HepG2 (cell line): Measurements from ENCODE around the gene NAPB. TPM values are rescaled to one million over a fixed set of nuclear protein-coding genes. Genes with fewer than 3 reads are reported as not detected.

Experiments used
- ATAC-seq: fragments of 200-7000 bp; cut with Tn5 transposase; 3 replicates; pipeline ENCODE4 v1.9.1; 2020; ENCODE audit warnings: mild to moderate bottlenecking, moderate library complexity
- Bru-seq: library from RNA; stranded (reverse); fragments of 400-500 nt; gene quantifications from one replicate; lab custom pipeline; 2021; lab: Mats Ljungman, UMichigan
- BruChase-seq, 2 experiments: library from RNA; stranded (reverse); fragments of 400-500 nt; gene quantifications; one replicate each; lab custom pipeline; 2021; lab: Mats Ljungman, UMichigan
- BruUV-seq: library from RNA; stranded (reverse); fragments of 400-500 nt; replicated peaks from 2 replicates; lab custom pipeline; 2021; lab: Mats Ljungman, UMichigan
- CTCF ChIA-PET: fragments of 300-600 bp; formaldehyde crosslinking; extraction: SDS; loops from one replicate; lab custom pipeline; 2021; ENCODE audit warnings: low total read pairs, inconsistent platforms, low intra/inter-chr PET ratio; lab: Yijun Ruan, JAX
- POLR2A ChIA-PET: fragments of 350-600 bp; sonication (Branson Sonifier 250); formaldehyde crosslinking; loops from one replicate; lab custom pipeline; 2020; ENCODE audit warnings: antibody characterized with exemption, inconsistent platforms; lab: Yijun Ruan, JAX
- DNase-seq: peaks from one replicate; pipeline ENCODE4 v3.0.0-alpha.2; 2015; ENCODE audit warnings: low spot score
- FAIRE-seq: peaks from 3 replicates; lab custom pipeline; 2011; peaks lifted over from hg19 to GRCh38; lab: Jason Lieb, UNC
- H2AFZ ChIP-seq: one replicate; pipeline ENCODE4 v1.6.1; 2011; ENCODE audit warnings: low read length, inconsistent platforms
- H3K27ac ChIP-seq: fragments of 300-600 bp; 3 replicates; pipeline ENCODE4 v1.8.0; 2011; ENCODE audit warnings: mixed run types, mild to moderate bottlenecking, mixed read lengths, low read length, inconsistent platforms; ENCODE audit not compliant: insufficient read depth; ENCODE audit errors: extremely low read length
- H3K27me3 ChIP-seq, 2 experiments: fragments of 200-600 bp in 1 of 2; 2 replicates in 1 of 2; 3 replicates in 1 of 2; pipeline versions ENCODE4 v1.6.0 to v1.8.0; 2011; ENCODE audit warnings: low read length in 2 of 2, mild to moderate bottlenecking in 2 of 2, moderate library complexity in 2 of 2, inconsistent platforms in 1 of 2; ENCODE audit not compliant: insufficient read depth in 2 of 2, control insufficient read depth in 1 of 2
- H3K36me3 ChIP-seq, 2 experiments: fragments of 200-600 bp in 1 of 2; replicated peaks in 1 of 2; 2 replicates in 1 of 2; 3 replicates in 1 of 2; pipeline versions ENCODE4 v1.5.1 to v1.8.0; 2011; ENCODE audit warnings: low read length in 2 of 2, inconsistent platforms in 1 of 2; ENCODE audit not compliant: insufficient read depth in 2 of 2, control insufficient read depth in 1 of 2
- H3K4me1 ChIP-seq: 2 replicates; pipeline ENCODE4 v1.5.1; 2012; ENCODE audit warnings: low read length, inconsistent platforms; ENCODE audit not compliant: insufficient read depth
- H3K4me2 ChIP-seq: 2 replicates; pipeline ENCODE4 v1.6.0; 2011; ENCODE audit warnings: low read depth, low read length, inconsistent platforms
- H3K4me3 ChIP-seq, 3 experiments: fragments of 200-600 bp in 1 of 3; sonication (generic), shearing (Covaris generic) in 1 of 3; replicated peaks in 1 of 3; 2 replicates each; pipeline ENCODE4 v1.5.1; 2011 to 2016; ENCODE audit warnings: low read length in 3 of 3, inconsistent platforms in 2 of 3, low read depth in 2 of 3, mild to moderate bottlenecking in 2 of 3, control low read depth in 1 of 3, mixed read lengths in 1 of 3; ENCODE audit not compliant: insufficient read depth in 1 of 3
- H3K79me2 ChIP-seq: one replicate; pipeline ENCODE4 v1.6.1; 2011; ENCODE audit warnings: low read length, inconsistent platforms; ENCODE audit not compliant: insufficient read depth
- H3K9ac ChIP-seq: 2 replicates; pipeline ENCODE4 v1.6.0; 2011; ENCODE audit warnings: mild to moderate bottlenecking, low read depth, low read length, inconsistent platforms; ENCODE audit not compliant: insufficient read depth
- H3K9me3 ChIP-seq: 2 replicates; pipeline ENCODE4 v1.5.1; 2012; ENCODE audit warnings: mild to moderate bottlenecking, low read length
- H4K20me1 ChIP-seq: 2 replicates; pipeline ENCODE4 v1.6.0; 2011; ENCODE audit warnings: inconsistent platforms, mild to moderate bottlenecking, low read length, moderate library complexity; ENCODE audit not compliant: insufficient read depth
- ATF7 ChIP-seq, 2 experiments: fragments of 450-650 bp in 1 of 2; sonication (generic) in 1 of 2; formaldehyde crosslinking in 1 of 2; IDR thresholded peaks; 2 replicates each; pipeline versions ENCODE4 v1.4.0 to v1.6.1; 2016 to 2020; ENCODE audit warnings: antibody characterized with exemption in 1 of 2, mild to moderate bottlenecking in 1 of 2, missing genetic modification reagents in 1 of 2
- SNAPC2 ChIP-seq: sonication (generic); formaldehyde crosslinking; IDR thresholded peaks from 2 replicates; pipeline ENCODE4 v1.8.1; 2022; ENCODE audit warnings: mild to moderate bottlenecking, missing genetic modification reagents
- ZFY ChIP-seq: sonication (generic); formaldehyde crosslinking; IDR thresholded peaks from 2 replicates; pipeline ENCODE4 v1.4.0; 2020; ENCODE audit warnings: missing genetic modification reagents
- ZNF558 ChIP-seq: sonication (generic); formaldehyde crosslinking; IDR thresholded peaks from 2 replicates; pipeline ENCODE4 v1.9.0; 2022; ENCODE audit warnings: mild to moderate bottlenecking, missing genetic modification reagents, borderline replicate concordance
- ZNF720 ChIP-seq: sonication (generic); formaldehyde crosslinking; IDR thresholded peaks from 2 replicates; pipeline ENCODE4 v1.4.0; 2020; ENCODE audit warnings: missing genetic modification reagents
- ZNF782 ChIP-seq: sonication (generic); formaldehyde crosslinking; IDR thresholded peaks from 2 replicates; pipeline ENCODE4 v1.4.0; 2020; ENCODE audit warnings: missing genetic modification reagents, mild to moderate bottlenecking, borderline replicate concordance
- WGBS: methylation state at CpG from one replicate; pipeline ENCODE4 v1.1.6; 2017; ENCODE audit warnings: low lambda C conversion rate; 5-methylcytosine and 5-hydroxymethylcytosine counted together
- in situ Hi-C: cut with HindIII; loops from 2 replicates; pipeline ENCODE4 v1.10.0; 2017; ENCODE audit warnings: low pct_unique_long_range_greater_than_20kb; ENCODE audit not compliant: extremely low pct_ligation_motif_present
- intact Hi-C: fragments of 100-400 bp; cut with micrococcal nuclease; formaldehyde crosslinking; loops from one replicate; pipeline ENCODE4 v1.10.0; 2022; ENCODE audit not compliant: unreplicated experiment
- long read RNA-seq, 2 experiments: library from RNA in 1 of 2; library from polyadenylated mRNA in 1 of 2; stranded (forward) in 1 of 2; unstranded in 1 of 2; transcript quantifications; one replicate each; pipeline ENCODE4 v2.0.0, GENCODE V29; 2019 to 2022
- polyA minus RNA-seq, 3 experiments: library from RNA; depleted of rRNA, polyadenylated mRNA; stranded (reverse); fragments of >200 nt; gene quantifications; 2 replicates each; pipeline ENCODE4 v1.2.3, GENCODE V29; 2011; ENCODE audit warnings: low replicate concordance in 1 of 3
- polyA plus RNA-seq, 8 experiments: library from polyadenylated mRNA; depleted of rRNA in 3 of 8; stranded (reverse) in 7 of 8; unstranded in 1 of 8; fragments of >200 nt; fragmentation: Illumina TruSeq in 4 of 8; extraction: Trizol in 4 of 8; gene quantifications; 2 replicates each; pipeline versions ENCODE4 v1.2.1 to v1.2.3, GENCODE V29; 2011 to 2016; ENCODE audit warnings: low read depth in 4 of 8, missing spikeins in 1 of 8, mixed read lengths in 1 of 8; ENCODE audit not compliant: insufficient read depth in 1 of 8
- total RNA-seq, 5 experiments: library from RNA; depleted of rRNA; stranded (reverse); fragments of >200 nt; fragmentation: Illumina TruSeq; extraction: Trizol; gene quantifications; 2 replicates each; pipeline ENCODE4 v1.2.3, GENCODE V29; 2016; ENCODE audit warnings: low read depth in 1 of 5
- TF ChIP-seq, protein P1 (sequence below): sonication (generic); formaldehyde crosslinking; IDR thresholded peaks from 2 replicates; pipeline ENCODE4 v1.4.0; 2020; ENCODE audit warnings: missing genetic modification reagents, borderline replicate concordance
- TF ChIP-seq, protein P2 (sequence below): sonication (generic); formaldehyde crosslinking; IDR thresholded peaks from 2 replicates; pipeline ENCODE4 v1.4.0; 2020; ENCODE audit warnings: missing genetic modification reagents

The NAPB gene
- 9.5 and 15.2 TPM in 2 replicates for total RNA-seq (2016; rRNA removed; fragmentation: Illumina TruSeq; extraction: Trizol)
- total RNA-seq (2016; cell fraction: cytosol; rRNA removed; fragmentation: Illumina TruSeq; extraction: Trizol; ENCODE audit: low read depth) = 5.7 and 8.3 TPM in 2 replicates
- total RNA-seq (2016; cell fraction: insoluble cytoplasmic fraction; rRNA removed; fragmentation: Illumina TruSeq; extraction: Trizol) = 9.4 and 13.7 TPM in 2 replicates
- total RNA-seq (2016; cell fraction: membrane; rRNA removed; fragmentation: Illumina TruSeq; extraction: Trizol) = 5.0 and 5.2 TPM in 2 replicates
- total RNA-seq (2016; cell fraction: nucleus; rRNA removed; fragmentation: Illumina TruSeq; extraction: Trizol) = 31.9 and 36.9 TPM in 2 replicates
- 16.1 and 16.3 TPM in 2 replicates for polyA plus RNA-seq (2011; rRNA removed)
- polyA plus RNA-seq (2011; cell fraction: cytosol; rRNA removed) = 3.3 and 5.9 TPM in 2 replicates
- 32.8 and 44.6 TPM in 2 replicates for polyA plus RNA-seq (2011; cell fraction: nucleus; rRNA removed)
- 17.1 and 18.6 TPM in 2 replicates for polyA plus RNA-seq (2012)
- polyA plus RNA-seq (2016; cell fraction: cytosol; fragmentation: Illumina TruSeq; extraction: Trizol; ENCODE audit: low read depth) = 0.59 and 0.69 TPM in 2 replicates
- polyA plus RNA-seq (2016; cell fraction: insoluble cytoplasmic fraction; fragmentation: Illumina TruSeq; extraction: Trizol; ENCODE audit: low read depth) = 9.7 and 10.6 TPM in 2 replicates
- polyA plus RNA-seq (2016; cell fraction: membrane; fragmentation: Illumina TruSeq; extraction: Trizol; ENCODE audit: low read depth) = 2.0 and 2.7 TPM in 2 replicates
- polyA plus RNA-seq (2016; cell fraction: nucleus; fragmentation: Illumina TruSeq; extraction: Trizol; ENCODE audit: insufficient read depth, low read depth) = 41.0 and 41.3 TPM in 2 replicates
- 6.7 and 8.6 TPM in 2 replicates for polyA minus RNA-seq (2011; rRNA and poly(A)+ RNA removed; ENCODE audit: low replicate concordance)
- 2.5 and 5.2 TPM in 2 replicates for polyA minus RNA-seq (2011; cell fraction: cytosol; rRNA and poly(A)+ RNA removed)
- 82.9 and 91.0 TPM in 2 replicates for polyA minus RNA-seq (2011; cell fraction: nucleus; rRNA and poly(A)+ RNA removed)
- Bru-seq, nascent RNA = percentile 90 among the genes with signal in this experiment
- BruChase-seq, experiment 1, labeled RNA remaining after a 6-hour chase = percentile 90 among the genes with signal in this experiment
- BruChase-seq, experiment 2, labeled RNA remaining after a 2-hour chase = percentile 94 among the genes with signal in this experiment
- long read RNA-seq, experiment 1, partial matches to known transcripts = 1 of 3 reads
- long read RNA-seq, experiment 1, other reads (novel, unspliced or antisense) = 2 of 3 reads
- long read RNA-seq, experiment 2, partial matches to known transcripts = 0 of 12 reads
- long read RNA-seq, experiment 2, other reads (novel, unspliced or antisense) = 12 of 12 reads

DNA sequence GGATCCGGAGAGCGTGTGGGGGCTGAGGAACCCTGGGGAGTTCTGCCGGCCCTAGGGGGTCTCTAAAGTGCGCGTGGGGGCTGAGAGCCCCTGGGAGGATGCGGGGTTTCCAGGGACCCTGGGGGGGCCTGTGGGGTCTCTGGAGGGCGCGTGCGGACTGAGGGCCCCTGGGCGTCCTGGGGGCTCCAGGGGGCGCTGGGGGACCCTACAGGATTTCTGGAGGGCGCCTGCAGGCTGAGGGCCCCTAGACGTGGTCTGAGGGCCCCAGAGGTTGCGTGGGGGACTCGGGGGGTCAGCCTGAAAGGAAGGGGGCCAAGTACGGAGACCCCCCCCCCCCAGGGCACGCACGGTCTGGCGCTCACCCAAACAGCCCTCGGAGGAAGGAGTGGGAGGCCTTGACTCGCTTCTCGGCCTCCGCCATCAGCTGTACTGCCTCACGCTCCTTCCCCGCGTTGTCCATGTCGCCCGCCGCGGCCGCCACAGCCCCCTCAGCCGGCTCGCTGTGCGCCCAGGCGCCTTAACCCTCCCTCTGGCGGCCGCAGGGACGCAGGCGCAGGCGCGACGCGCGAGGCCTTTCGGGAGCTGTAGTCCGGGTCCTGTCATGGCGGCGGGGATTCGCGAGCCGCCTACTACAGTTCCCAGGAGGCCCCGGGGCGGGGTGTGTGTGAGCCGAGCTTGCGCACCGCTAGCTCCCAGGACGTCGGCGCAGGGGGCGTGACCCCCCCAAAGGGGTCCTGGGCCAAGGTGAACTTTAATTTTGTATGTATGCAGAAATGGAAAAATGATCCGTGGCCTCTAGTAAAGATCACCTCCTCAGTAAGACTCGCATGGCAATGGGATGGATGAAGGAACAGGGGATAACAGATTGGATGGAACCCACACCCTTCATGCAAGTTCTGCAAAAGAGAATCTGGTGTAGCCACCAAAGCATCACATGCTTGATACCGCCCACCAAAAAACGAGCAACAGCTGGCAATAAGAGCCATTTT is at the start of gene NAPB:
NAPB (minus strand) TSS at position 546 of the 989 bp plus-strand sequence; CDS start at position 460, 86 bp downstream.
- H3K4me2 ChIP-seq = peak within 1 kb of the TSS; percentile 94
- BruUV-seq = no TSS peak
- H2AFZ ChIP-seq = peak within 1 kb of the TSS; percentile 89
- peaks cover 37% of the 10 kb centered on the region for H3K79me2 ChIP-seq
- 1% methylated on average over 55 of the region's 64 CpGs for WGBS
- H3K4me3 ChIP-seq = peak within 1 kb of the TSS; percentile 76 to 99 (median 93)
- H3K27ac ChIP-seq = peak within 1 kb of the TSS; percentile 66
- no peaks in the 10 kb centered on the region for H3K9me3 ChIP-seq
- H3K27me3 ChIP-seq = no peaks in the 10 kb centered on the region
- FAIRE-seq (peak; percentile 53), ATAC-seq (peak; percentile 98), DNase-seq (peak; percentile 92)
- peak within 1 kb of the TSS; percentile 85 for H3K9ac ChIP-seq
- intact Hi-C loops = loop anchor here (5.0 kb wide), 1 partner anchor 69 kb away; the partner anchor contains the start of gene NXT1
- H3K4me1 ChIP-seq = peaks cover 62% of the 10 kb centered on the region
- POLR2A ChIA-PET = interaction anchor here (0.7 to 5.0 kb wide), 20 partner anchors 9 to 909 kb away, joined by 3 to 56 read pairs (median 7); partner anchors contain the start of genes CST3, GZF1 and NXT1
- CTCF ChIA-PET = no interaction called here
- H4K20me1 ChIP-seq = peaks cover 7% of the 10 kb centered on the region; the same call in 1 of the 2 replicates
- no peaks in the 10 kb centered on the region for H3K36me3 ChIP-seq
- in situ Hi-C loops = no loop called here
- TF ChIP-seq ZNF782 (CRISPR knock-in tag) (peak; percentile 75; the same call in 1 of the 2 replicates), ZNF720 (CRISPR knock-in tag) (no peak), ZFY (CRISPR knock-in tag) (peak; percentile 94), ZNF558 (peak; percentile 59; the same call in 1 of the 2 replicates), SNAPC2 (no peak), ATF7 (IDR thresholded peaks at IDR 0.05) (no peak), ATF7 (CRISPR knock-in tag; IDR thresholded peaks at IDR 0.05) (no peak)
- TF ChIP-seq, protein P1, sequence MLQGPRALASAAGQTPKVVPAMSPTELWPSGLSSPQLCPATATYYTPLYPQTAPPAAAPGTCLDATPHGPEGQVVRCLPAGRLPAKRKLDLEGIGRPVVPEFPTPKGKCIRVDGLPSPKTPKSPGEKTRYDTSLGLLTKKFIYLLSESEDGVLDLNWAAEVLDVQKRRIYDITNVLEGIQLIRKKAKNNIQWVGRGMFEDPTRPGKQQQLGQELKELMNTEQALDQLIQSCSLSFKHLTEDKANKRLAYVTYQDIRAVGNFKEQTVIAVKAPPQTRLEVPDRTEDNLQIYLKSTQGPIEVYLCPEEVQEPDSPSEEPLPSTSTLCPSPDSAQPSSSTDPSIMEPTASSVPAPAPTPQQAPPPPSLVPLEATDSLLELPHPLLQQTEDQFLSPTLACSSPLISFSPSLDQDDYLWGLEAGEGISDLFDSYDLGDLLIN (CRISPR knock-in tag) = no peak
- TF ChIP-seq, protein P2, sequence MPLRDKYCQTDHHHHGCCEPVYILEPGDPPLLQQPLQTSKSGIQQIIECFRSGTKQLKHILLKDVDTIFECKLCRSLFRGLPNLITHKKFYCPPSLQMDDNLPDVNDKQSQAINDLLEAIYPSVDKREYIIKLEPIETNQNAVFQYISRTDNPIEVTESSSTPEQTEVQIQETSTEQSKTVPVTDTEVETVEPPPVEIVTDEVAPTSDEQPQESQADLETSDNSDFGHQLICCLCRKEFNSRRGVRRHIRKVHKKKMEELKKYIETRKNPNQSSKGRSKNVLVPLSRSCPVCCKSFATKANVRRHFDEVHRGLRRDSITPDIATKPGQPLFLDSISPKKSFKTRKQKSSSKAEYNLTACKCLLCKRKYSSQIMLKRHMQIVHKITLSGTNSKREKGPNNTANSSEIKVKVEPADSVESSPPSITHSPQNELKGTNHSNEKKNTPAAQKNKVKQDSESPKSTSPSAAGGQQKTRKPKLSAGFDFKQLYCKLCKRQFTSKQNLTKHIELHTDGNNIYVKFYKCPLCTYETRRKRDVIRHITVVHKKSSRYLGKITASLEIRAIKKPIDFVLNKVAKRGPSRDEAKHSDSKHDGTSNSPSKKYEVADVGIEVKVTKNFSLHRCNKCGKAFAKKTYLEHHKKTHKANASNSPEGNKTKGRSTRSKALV (CRISPR knock-in tag) = peak; percentile 92
